Germinal center (tissue), 1 donor: ENCODE data around the gene TRMT2A.

Experiments used
- DNase-seq: peaks from one replicate; pipeline ENCODE4 v3.0.0; 2012; ENCODE audit warnings: mixed read lengths, low spot score

The TRMT2A gene

DNA sequence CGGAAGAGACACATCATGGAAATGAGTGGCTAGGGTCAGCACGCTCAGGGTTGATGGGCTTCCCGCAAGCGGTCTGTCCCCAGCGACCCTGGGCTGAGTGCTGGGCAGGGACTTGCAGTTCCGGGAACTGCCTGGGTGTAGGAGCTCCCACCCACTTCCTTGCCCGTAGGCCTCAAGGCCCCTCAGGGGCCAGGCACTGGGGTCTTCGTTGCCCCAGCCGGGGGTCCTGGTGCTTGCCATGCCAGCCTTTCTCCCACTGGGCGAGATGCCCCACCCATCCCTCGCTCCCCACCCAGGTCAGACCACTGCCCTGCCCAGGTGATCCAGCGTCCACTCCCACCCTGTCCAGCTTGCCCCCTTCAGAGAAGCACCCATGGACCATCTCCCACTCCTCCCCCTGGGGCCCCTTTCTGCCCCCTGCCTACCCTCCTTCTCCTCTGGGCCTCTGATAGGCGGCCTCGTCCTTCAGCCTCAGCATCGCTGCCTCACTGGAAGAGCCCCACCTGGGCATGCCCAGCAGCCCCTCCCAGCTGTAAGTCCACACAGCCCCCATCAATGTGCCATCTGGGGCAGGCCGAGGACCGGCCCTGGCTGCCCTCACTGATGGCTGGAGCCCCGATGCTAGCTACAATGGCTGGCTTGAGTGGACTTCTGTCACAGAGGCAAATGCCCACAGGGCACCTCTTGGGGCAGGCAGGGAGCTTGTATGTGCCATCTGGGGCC lies 54.8 kb downstream of the TRMT2A start:
- no peak for DNase-seq
